DND-41 (cell line): ENCODE measurements around the gene LLGL2.

ENCODE experiments used
- CTCF ChIP-seq: IDR thresholded peaks from 2 replicates; pipeline ENCODE4 v1.5.1; 2012; ENCODE audit warnings: borderline replicate concordance, low read length, moderate library complexity, mild to moderate bottlenecking; ENCODE audit not compliant: poor library complexity, severe bottlenecking; ENCODE audit errors: extremely low read depth
- EZH2 ChIP-seq: IDR thresholded peaks from 3 replicates; pipeline ENCODE4 v1.6.1; 2012; ENCODE audit warnings: borderline replicate concordance, low read depth, mild to moderate bottlenecking, moderate library complexity, low read length, inconsistent platforms; ENCODE audit not compliant: severe bottlenecking

DNA sequence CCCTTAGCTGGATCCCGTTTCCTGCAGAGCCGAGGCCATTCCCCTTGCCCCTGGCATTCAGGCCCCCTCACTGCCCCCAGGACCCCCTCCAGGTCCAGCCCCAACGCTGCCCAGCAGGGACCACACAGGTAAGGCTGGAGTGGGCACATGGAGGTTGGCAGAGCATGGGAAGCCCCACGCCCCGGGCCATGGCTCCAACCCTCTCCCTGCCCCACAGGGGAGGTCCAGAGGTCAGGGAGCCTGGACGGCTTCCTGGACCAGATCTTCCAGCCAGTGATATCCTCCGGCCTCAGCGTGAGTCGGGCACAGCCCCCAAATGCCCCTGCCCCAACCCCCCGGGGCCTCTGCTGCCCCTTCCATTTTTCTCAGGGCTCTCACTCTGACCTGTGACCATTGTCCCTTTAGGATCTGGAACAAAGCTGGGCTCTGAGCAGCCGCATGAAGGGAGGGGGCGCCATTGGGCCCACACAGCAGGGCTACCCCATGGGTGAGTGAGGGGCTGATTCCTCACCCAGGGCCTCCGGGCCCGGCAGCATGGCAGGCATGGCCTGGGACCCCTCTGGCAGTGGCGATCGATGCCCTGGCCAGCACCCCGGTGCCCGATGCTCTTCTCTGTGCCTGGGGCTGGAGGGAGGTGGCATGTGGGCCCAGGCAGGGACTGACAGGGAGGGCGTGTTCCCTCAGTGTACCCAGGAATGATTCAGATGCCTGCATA lies 89.2 kb downstream of the LLGL2 start:
- TF ChIP-seq CTCF: no peak
- no peak for TF ChIP-seq EZH2
